GM23338 (cell line): ENCODE data around the gene MRAP.

Experiments
- CREB1 ChIP-seq: fragments of 250-450 bp; sonication (Bioruptor Pico); IDR thresholded peaks from 2 replicates; pipeline ENCODE4 v1.5.0; 2020; ENCODE audit warnings: low read depth, mild to moderate bottlenecking, moderate library complexity
- EZH2 ChIP-seq: fragments of 200-600 bp; sonication (generic); IDR thresholded peaks from one replicate; pipeline ENCODE4 v1.8.0; 2017; ENCODE audit warnings: antibody characterized with exemption, mild to moderate bottlenecking, low read depth; ENCODE audit not compliant: unreplicated experiment
- EZH2phosphoT487 ChIP-seq: fragments of 200-600 bp; sonication (generic); IDR thresholded peaks from one replicate; pipeline ENCODE4 v1.8.1; 2018; ENCODE audit warnings: antibody characterized with exemption; ENCODE audit not compliant: unreplicated experiment
- JUNB ChIP-seq: IDR thresholded peaks from one replicate; pipeline ENCODE4 v1.6.1; 2016; ENCODE audit warnings: antibody characterized with exemption; ENCODE audit not compliant: unreplicated experiment
- POLR2AphosphoS5 ChIP-seq: IDR thresholded peaks from 2 replicates; pipeline ENCODE4 v1.6.1; 2016; ENCODE audit warnings: antibody characterized with exemption, low read depth
- TF ChIP-seq, protein P1 (sequence below), 2 experiments: fragments of 200-600 bp in 1 of 2; sonication (generic) in 1 of 2; conservative IDR thresholded peaks; 2 replicates each; pipeline versions ENCODE4 v1.5.1 to v1.6.1; 2016 to 2017; ENCODE audit warnings: antibody characterized with exemption in 2 of 2, low read depth in 2 of 2, mild to moderate bottlenecking in 2 of 2, moderate library complexity in 1 of 2
- TF ChIP-seq, protein P2 (sequence below): IDR thresholded peaks from one replicate; pipeline ENCODE4 v1.6.1; 2018; ENCODE audit warnings: antibody characterized with exemption; ENCODE audit not compliant: unreplicated experiment
- TF ChIP-seq, protein P3 (sequence below): IDR thresholded peaks from 2 replicates; pipeline ENCODE4 v1.6.1; 2016; ENCODE audit warnings: antibody characterized with exemption

DNA sequence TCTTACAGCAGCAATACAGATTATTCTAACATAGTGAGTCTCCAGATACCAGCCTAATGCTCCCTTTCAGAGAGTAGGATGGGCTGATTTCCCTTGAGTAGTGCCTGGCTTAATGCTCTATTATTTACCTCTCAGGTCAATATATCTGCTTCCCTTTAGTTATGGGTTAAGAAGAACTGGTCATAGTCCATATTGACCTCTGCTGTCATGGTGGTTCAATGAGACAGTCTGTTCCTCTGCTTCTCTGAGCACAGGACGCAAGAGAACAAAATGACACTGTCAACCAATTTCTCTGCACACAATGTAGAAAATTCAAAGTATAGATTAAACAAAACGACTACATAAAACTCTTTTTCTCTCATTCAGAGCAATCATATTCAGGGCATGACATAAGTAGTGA lies 2.9 kb downstream of the MRAP start:
- no peak for TF ChIP-seq POLR2AphosphoS5
- TF ChIP-seq EZH2, result no peak
- TF ChIP-seq, protein P1, sequence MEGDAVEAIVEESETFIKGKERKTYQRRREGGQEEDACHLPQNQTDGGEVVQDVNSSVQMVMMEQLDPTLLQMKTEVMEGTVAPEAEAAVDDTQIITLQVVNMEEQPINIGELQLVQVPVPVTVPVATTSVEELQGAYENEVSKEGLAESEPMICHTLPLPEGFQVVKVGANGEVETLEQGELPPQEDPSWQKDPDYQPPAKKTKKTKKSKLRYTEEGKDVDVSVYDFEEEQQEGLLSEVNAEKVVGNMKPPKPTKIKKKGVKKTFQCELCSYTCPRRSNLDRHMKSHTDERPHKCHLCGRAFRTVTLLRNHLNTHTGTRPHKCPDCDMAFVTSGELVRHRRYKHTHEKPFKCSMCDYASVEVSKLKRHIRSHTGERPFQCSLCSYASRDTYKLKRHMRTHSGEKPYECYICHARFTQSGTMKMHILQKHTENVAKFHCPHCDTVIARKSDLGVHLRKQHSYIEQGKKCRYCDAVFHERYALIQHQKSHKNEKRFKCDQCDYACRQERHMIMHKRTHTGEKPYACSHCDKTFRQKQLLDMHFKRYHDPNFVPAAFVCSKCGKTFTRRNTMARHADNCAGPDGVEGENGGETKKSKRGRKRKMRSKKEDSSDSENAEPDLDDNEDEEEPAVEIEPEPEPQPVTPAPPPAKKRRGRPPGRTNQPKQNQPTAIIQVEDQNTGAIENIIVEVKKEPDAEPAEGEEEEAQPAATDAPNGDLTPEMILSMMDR (conservative IDR thresholded peaks at IDR 0.05; ENCODE audit: low read depth in 2 of 2), result no peak
- no peak for TF ChIP-seq CREB1
- no peak for TF ChIP-seq JUNB
- TF ChIP-seq, protein P2, sequence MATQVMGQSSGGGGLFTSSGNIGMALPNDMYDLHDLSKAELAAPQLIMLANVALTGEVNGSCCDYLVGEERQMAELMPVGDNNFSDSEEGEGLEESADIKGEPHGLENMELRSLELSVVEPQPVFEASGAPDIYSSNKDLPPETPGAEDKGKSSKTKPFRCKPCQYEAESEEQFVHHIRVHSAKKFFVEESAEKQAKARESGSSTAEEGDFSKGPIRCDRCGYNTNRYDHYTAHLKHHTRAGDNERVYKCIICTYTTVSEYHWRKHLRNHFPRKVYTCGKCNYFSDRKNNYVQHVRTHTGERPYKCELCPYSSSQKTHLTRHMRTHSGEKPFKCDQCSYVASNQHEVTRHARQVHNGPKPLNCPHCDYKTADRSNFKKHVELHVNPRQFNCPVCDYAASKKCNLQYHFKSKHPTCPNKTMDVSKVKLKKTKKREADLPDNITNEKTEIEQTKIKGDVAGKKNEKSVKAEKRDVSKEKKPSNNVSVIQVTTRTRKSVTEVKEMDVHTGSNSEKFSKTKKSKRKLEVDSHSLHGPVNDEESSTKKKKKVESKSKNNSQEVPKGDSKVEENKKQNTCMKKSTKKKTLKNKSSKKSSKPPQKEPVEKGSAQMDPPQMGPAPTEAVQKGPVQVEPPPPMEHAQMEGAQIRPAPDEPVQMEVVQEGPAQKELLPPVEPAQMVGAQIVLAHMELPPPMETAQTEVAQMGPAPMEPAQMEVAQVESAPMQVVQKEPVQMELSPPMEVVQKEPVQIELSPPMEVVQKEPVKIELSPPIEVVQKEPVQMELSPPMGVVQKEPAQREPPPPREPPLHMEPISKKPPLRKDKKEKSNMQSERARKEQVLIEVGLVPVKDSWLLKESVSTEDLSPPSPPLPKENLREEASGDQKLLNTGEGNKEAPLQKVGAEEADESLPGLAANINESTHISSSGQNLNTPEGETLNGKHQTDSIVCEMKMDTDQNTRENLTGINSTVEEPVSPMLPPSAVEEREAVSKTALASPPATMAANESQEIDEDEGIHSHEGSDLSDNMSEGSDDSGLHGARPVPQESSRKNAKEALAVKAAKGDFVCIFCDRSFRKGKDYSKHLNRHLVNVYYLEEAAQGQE, result no peak
- TF ChIP-seq EZH2phosphoT487, result no peak
- TF ChIP-seq, protein P3, sequence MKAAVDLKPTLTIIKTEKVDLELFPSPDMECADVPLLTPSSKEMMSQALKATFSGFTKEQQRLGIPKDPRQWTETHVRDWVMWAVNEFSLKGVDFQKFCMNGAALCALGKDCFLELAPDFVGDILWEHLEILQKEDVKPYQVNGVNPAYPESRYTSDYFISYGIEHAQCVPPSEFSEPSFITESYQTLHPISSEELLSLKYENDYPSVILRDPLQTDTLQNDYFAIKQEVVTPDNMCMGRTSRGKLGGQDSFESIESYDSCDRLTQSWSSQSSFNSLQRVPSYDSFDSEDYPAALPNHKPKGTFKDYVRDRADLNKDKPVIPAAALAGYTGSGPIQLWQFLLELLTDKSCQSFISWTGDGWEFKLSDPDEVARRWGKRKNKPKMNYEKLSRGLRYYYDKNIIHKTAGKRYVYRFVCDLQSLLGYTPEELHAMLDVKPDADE, result no peak
